T-cell (primary cell): ENCODE results near the gene HOXC9. TPM values are rescaled to one million over a fixed set of nuclear protein-coding genes. Genes with fewer than 3 reads are reported as not detected.

Source experiments
- ATAC-seq, 4 experiments: fragments of 200-7000 bp in 3 of 4; fragments of 150-1000 bp in 1 of 4; cut with Tn5 transposase; replicated peaks in 1 of 4; 1 replicate in 3 of 4; 2 replicates in 1 of 4; pipeline ENCODE4 v1.10.0; 2021; ENCODE audit warnings: moderate library complexity in 3 of 4, mild to moderate bottlenecking in 2 of 4, moderate number of reproducible peaks in 1 of 4
- CTCF ChIA-PET, 2 donors: fragments of 300-600 bp; sonication (Branson Sonifier 250); formaldehyde crosslinking; loops; one replicate each; lab custom pipeline; 2022; ENCODE audit warnings: antibody characterized with exemption in 2 of 2; lab: Charles Lee
- POLR2A ChIA-PET, 2 donors: fragments of 300-600 bp; sonication (Branson Sonifier 250); formaldehyde crosslinking; loops; one replicate each; lab custom pipeline; 2022; ENCODE audit warnings: antibody characterized with exemption in 2 of 2; lab: Charles Lee
- DNase-seq, 35 experiments: peaks; one replicate each; pipeline versions ENCODE4 v3.0.0 to v3.0.0-alpha.2; 2013 to 2023
- H3K27ac ChIP-seq: one replicate; pipeline ENCODE4 v1.5.1; 2013; ENCODE audit warnings: low read length
- H3K27me3 ChIP-seq, 2 experiments: replicated peaks in 1 of 2; 1 replicate in 1 of 2; 2 replicates in 1 of 2; pipeline versions ENCODE4 v1.6.1 to v1.7.0; 2013; ENCODE audit warnings: low read length in 1 of 2, mixed read lengths in 1 of 2; ENCODE audit not compliant: control insufficient read depth in 2 of 2, insufficient read depth in 2 of 2; ENCODE audit errors: extremely low read depth in 1 of 2
- H3K36me3 ChIP-seq, 2 donors: 1 replicate in 1 of 2; 2 replicates in 1 of 2; pipeline versions ENCODE4 v1.6.1 to v1.7.0; 2013; ENCODE audit warnings: low read length in 1 of 2; ENCODE audit not compliant: control insufficient read depth in 2 of 2, insufficient read depth in 1 of 2; ENCODE audit errors: extremely low read depth in 1 of 2
- H3K4me1 ChIP-seq, 2 experiments: 1 replicate in 1 of 2; 2 replicates in 1 of 2; pipeline versions ENCODE4 v1.6.1 to v1.7.0; 2013; ENCODE audit warnings: low read length in 2 of 2, mixed read lengths in 1 of 2; ENCODE audit not compliant: insufficient read depth in 2 of 2, control insufficient read depth in 1 of 2; ENCODE audit errors: extremely low read depth in 1 of 2
- H3K4me3 ChIP-seq, 2 donors: 1 replicate in 1 of 2; 2 replicates in 1 of 2; pipeline versions ENCODE4 v1.5.1 to v1.7.0; 2013; ENCODE audit warnings: mild to moderate bottlenecking in 2 of 2, low read length in 1 of 2, moderate library complexity in 1 of 2; ENCODE audit not compliant: control insufficient read depth in 1 of 2; ENCODE audit errors: extremely low read depth in 1 of 2
- H3K9me3 ChIP-seq: 2 replicates; pipeline ENCODE4 v1.7.0; 2013
- H3K27ac Mint-ChIP-seq, 2 donors: one replicate each; pipeline ENCODE4 v1.8.0; 2020 to 2021; ENCODE audit warnings: mild to moderate bottlenecking in 2 of 2, mixed read lengths in 2 of 2
- H3K27me3 Mint-ChIP-seq, 2 donors: one replicate each; pipeline ENCODE4 v1.8.0; 2021 to 2022; ENCODE audit warnings: mixed read lengths in 2 of 2
- H3K36me3 Mint-ChIP-seq: one replicate; pipeline ENCODE4 v1.8.0; 2021; ENCODE audit warnings: mixed read lengths
- H3K4me1 Mint-ChIP-seq, 3 donors: one replicate each; pipeline ENCODE4 v1.8.0; 2020 to 2022; ENCODE audit warnings: mixed read lengths in 3 of 3, mild to moderate bottlenecking in 1 of 3
- H3K4me3 Mint-ChIP-seq, 3 donors: one replicate each; pipeline ENCODE4 v1.8.0; 2020 to 2022; ENCODE audit warnings: mild to moderate bottlenecking in 3 of 3, mixed read lengths in 3 of 3, moderate library complexity in 3 of 3
- H3K9me3 Mint-ChIP-seq, 3 donors: one replicate each; pipeline ENCODE4 v1.8.0; 2020 to 2022; ENCODE audit warnings: mixed read lengths in 3 of 3
- WGBS: methylation state at CpG from one replicate; pipeline ENCODE4 v1.1.5; 2013; ENCODE audit warnings: missing lambda C conversion rate; ENCODE audit not compliant: insufficient coverage; 5-methylcytosine and 5-hydroxymethylcytosine counted together
- total RNA-seq, 35 experiments: library from RNA in 6 of 35; stranded (reverse) in 6 of 35; fragments of 120-200 nt in 1 of 35; gene quantifications; one replicate each; pipeline versions ENCODE4 v1.2.1 to v1.2.4 and lab custom pipeline; 2013 to 2026

Gene HOXC9
- total RNA-seq, 5 donors from 2014 or later (not counting 1 experiment from before 2014, with no cell fraction given) = not detected

DNA sequence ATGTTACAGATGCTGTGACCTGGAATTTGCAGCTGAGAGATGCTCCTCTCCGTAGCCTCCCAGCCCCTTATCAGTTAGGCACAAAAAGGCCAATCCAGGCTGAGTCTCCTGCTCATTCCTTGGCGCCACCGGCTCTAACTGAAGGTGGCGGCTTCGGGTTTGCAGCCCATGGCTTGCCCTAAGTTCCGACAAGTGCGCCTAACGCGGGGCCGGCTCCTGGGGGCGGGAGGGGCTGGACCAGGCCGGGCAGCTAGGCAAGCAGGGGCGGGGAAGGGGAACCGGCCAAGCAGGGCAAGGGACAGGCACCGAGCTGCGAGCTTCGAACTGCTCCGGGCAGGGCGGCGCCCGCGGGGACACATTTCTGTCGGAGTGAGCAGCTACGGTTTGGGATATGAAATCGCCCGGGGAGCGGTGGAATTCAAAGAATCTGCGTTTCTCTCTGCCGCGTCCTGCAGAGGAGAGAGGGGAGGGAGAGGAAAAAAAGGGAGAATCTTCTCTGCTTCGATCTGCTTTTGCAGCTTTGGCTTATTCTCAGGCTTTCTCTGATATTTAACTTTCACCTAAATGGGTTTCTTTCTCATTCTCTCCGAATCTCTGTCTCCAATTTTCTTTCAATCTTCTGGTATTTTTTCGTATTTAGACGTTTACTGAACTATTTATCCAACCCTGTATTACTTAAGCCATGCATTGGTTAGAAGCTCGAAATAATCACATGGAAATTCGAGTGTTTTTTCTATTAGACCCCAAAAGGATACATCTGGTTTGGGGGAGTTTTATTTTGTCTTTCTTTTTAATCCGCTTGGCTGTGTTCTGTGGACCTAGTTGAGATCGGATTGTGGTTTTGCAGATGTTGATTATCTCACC is 46.9 kb upstream of the HOXC9 start:
- Mint-ChIP-seq H3K4me1 (peaks cover 25 to 28% (median 27%) of the 10 kb centered on the region in 3 donors), H3K36me3 (no peaks in the 10 kb centered on the region), H3K4me3 (no peak overlapping the region), H3K9me3 (no peaks in the 10 kb centered on the region), H3K27me3 (peaks cover 73 to 91% of the 10 kb centered on the region in 2 donors), H3K27ac (no peak overlapping the region)
- H3K4me3 ChIP-seq = no peak overlapping the region
- H3K27ac ChIP-seq = no peak overlapping the region
- CTCF ChIA-PET = no interaction called here
- peaks cover 0 to 51% of the 10 kb centered on the region in 2 experiments for H3K4me1 ChIP-seq
- WGBS = 10% methylated on average over 28 of the region's 38 CpGs
- H3K9me3 ChIP-seq = no peaks in the 10 kb centered on the region
- POLR2A ChIA-PET = no interaction called here
- ATAC-seq (no peak), DNase-seq (no peak)
- no peaks in the 10 kb centered on the region for H3K36me3 ChIP-seq
- peaks cover 15 to 95% of the 10 kb centered on the region in 2 experiments for H3K27me3 ChIP-seq

DNA sequence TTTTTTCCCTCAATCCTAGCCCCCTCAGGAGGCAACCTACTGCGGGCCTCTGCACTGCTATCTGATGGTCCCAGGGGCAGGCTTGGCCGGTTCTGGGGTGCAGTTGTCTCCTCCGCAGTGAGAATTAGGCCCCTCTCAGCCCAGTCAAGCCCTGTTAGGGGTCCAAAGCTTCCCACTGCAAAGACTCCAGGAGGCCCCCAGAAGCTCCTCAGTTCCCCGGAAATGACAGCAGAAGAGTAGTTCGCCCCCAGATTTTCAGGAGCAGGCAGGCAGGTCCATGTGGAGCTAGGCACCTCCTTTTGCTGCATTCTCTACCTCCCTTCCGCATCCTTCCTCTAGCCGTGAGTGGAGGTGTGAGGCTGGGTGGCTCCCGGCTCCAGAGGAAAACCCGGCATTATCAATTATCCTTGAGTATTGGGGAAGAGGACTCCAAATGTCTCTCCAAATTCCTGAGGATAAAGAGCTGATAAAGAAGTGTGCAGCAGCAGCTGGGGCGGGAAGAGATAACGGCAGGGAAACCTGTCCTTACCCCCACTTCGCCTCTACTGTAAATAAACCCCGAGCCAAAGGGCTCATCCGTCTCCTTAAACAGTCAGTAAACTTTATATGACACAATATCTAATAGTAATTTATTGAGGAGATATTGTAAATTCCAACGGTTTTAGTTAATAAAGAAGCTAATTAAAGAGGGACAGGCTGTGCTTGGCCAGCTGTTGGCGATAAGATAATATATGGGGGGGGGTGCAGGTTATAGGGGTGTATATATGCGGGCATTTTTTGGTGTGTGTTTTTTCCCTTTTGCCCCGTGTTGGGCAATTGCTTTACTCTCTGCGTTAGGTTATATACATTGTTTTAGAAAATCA is 45.9 kb upstream of the HOXC9 start:
- Mint-ChIP-seq H3K4me1 (peaks cover 27 to 28% (median 27%) of the 10 kb centered on the region in 3 donors), H3K36me3 (no peaks in the 10 kb centered on the region), H3K4me3 (peak overlapping the region in 1 of 3 donors; percentile 15), H3K9me3 (no peaks in the 10 kb centered on the region), H3K27me3 (peaks cover 73 to 89% of the 10 kb centered on the region in 2 donors), H3K27ac (peak overlapping the region in 1 of 2 donors; percentile 39)
- ChIA-PET CTCF (interaction anchor here in 1 of 2 donors (0.6 kb wide), 1 partner anchor 447 kb away, joined by 3 read pairs; no protein-coding TSS in a partner anchor), POLR2A (no interaction called here)
- H3K27ac ChIP-seq = no peak overlapping the region
- no peaks in the 10 kb centered on the region for H3K36me3 ChIP-seq
- DNase-seq (no peak), ATAC-seq (no peak)
- H3K27me3 ChIP-seq = peaks cover 21 to 95% of the 10 kb centered on the region in 2 experiments
- 10% methylated on average over 5 of the region's 19 CpGs for WGBS
- H3K9me3 ChIP-seq = no peaks in the 10 kb centered on the region
- H3K4me1 ChIP-seq = peaks cover 0 to 51% of the 10 kb centered on the region in 2 experiments
- H3K4me3 ChIP-seq = no peak overlapping the region

GRCh38 chr12:53954694-53955035 is 45.3 kb upstream of the HOXC9 start, which contains the start of gene HOXC12:
HOXC12 (plus strand) TSS chr12:53954903; CDS start chr12:53954930, 27 bp downstream.
- Mint-ChIP-seq H3K27me3 (peaks cover 74 to 89% of the 10 kb centered on the region in 2 donors), H3K4me1 (peaks cover 27 to 28% (median 28%) of the 10 kb centered on the region in 3 donors), H3K36me3 (no peaks in the 10 kb centered on the region), H3K4me3 (peak within 1 kb of the TSS in 1 of 3 donors; percentile 53), H3K9me3 (no peaks in the 10 kb centered on the region), H3K27ac (peak within 1 kb of the TSS in 1 of 2 donors; percentile 39)
- Histone ChIP-seq H3K9me3 (no peaks in the 10 kb centered on the region), H3K4me3 (peak within 1 kb of the TSS in 1 of 2 donors; percentile 38), H3K4me1 (peaks cover 0 to 50% of the 10 kb centered on the region in 2 experiments), H3K36me3 (no peaks in the 10 kb centered on the region), H3K27ac (no peak within 1 kb of the TSS), H3K27me3 (peaks cover 20 to 95% of the 10 kb centered on the region in 2 experiments)
- WGBS = 10% methylated on average over 9 of the region's 20 CpGs
- POLR2A ChIA-PET = no interaction called here
- no peak for ATAC-seq
- DNase-seq = no peak
- CTCF ChIA-PET = no interaction called here

DNA sequence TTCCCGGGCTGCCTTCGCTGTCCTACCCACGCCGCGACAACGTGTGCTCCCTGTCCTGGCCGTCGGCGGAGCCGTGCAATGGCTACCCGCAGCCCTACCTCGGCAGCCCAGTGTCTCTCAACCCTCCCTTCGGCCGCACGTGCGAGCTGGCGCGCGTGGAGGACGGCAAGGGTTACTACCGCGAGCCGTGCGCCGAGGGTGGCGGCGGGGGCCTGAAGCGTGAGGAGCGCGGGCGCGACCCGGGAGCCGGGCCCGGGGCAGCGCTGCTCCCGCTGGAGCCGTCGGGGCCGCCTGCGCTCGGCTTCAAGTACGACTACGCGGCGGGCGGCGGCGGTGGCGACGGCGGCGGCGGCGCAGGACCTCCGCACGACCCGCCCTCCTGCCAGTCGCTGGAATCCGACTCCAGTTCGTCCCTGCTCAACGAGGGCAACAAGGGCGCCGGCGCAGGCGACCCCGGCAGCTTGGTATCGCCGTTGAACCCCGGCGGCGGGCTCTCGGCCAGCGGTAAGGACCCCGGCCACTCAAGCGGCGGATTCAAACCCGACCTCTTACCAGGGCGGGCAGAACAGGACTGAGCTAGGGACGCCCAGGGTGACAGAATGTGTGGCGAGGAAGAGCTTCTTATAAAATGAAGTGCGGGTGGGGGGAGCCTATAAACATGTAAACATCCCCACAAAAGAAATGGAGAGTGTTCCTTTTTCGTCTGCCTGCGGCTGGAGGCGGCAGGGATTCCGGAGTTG is 44.8 kb upstream of the HOXC9 start:
- no peak overlapping the region for H3K27ac ChIP-seq
- Mint-ChIP-seq H3K36me3 (no peaks in the 10 kb centered on the region), H3K4me1 (peaks cover 28 to 32% (median 28%) of the 10 kb centered on the region in 3 donors), H3K4me3 (peak overlapping the region in 1 of 3 donors; percentile 53), H3K27me3 (peaks cover 77 to 89% of the 10 kb centered on the region in 2 donors), H3K9me3 (peaks cover 0 to under 1% (median 0%) of the 10 kb centered on the region in 3 donors), H3K27ac (no peak overlapping the region)
- ChIA-PET POLR2A (no interaction called here), CTCF (no interaction called here)
- ATAC-seq = no peak
- H3K27me3 ChIP-seq = peaks cover 24 to 95% of the 10 kb centered on the region in 2 experiments
- H3K4me3 ChIP-seq = peak overlapping the region in 1 of 2 donors; percentile 38
- WGBS = 11% methylated on average over 78 of the region's 86 CpGs
- no peak for DNase-seq
- H3K4me1 ChIP-seq = peaks cover 0 to 46% of the 10 kb centered on the region in 2 experiments
- no peaks in the 10 kb centered on the region for H3K9me3 ChIP-seq
- H3K36me3 ChIP-seq = no peaks in the 10 kb centered on the region

- Histone ChIP-seq H3K27ac (no peak overlapping the region), H3K36me3 (no peaks in the 10 kb centered on the region), H3K9me3 (no peaks in the 10 kb centered on the region), H3K4me1 (peaks cover 0 to 46% of the 10 kb centered on the region in 2 experiments), H3K27me3 (peaks cover 25 to 95% of the 10 kb centered on the region in 2 experiments), H3K4me3 (no peak overlapping the region)
- no CpG with 5 or more reads among the region's 10 CpGs for WGBS
- ChIA-PET POLR2A (no interaction called here), CTCF (no interaction called here)
- Mint-ChIP-seq H3K27me3 (peaks cover 78 to 89% of the 10 kb centered on the region in 2 donors), H3K27ac (peak overlapping the region in 1 of 2 donors; percentile 74), H3K36me3 (no peaks in the 10 kb centered on the region), H3K4me3 (peak overlapping the region in 1 of 3 donors; percentile 53), H3K4me1 (peaks cover 28 to 36% (median 31%) of the 10 kb centered on the region in 3 donors), H3K9me3 (peaks cover 0 to 4% (median 0%) of the 10 kb centered on the region in 3 donors)
- DNase-seq (no peak), ATAC-seq (no peak)
Measured at GRCh38 chr12:53955776-53956250, 44.1 kb upstream of the HOXC9 start.
